ENCODE results near the gene TRPV2.

DNA sequence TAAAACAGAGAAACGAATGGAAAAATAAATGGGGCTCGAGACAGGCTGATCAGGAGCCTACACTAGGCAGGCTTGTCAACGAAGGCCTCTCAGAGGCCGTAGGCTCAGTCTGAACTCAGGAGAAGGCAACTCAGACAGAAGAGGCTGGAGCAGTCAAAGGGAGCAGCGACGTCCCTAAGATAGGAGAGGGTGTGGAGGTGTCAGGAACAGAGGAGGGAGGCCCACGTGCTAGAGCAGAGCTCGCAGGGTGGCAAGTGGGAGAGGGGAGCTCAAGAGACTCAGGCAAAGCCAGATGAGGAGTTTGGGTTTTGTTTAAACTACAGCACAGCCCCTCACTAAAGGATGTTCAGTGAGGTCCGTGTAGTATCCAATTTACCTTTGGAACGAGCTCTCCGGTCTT is 43.9 kb downstream of the TRPV2 start:
- TF ChIP-seq, protein P1, sequence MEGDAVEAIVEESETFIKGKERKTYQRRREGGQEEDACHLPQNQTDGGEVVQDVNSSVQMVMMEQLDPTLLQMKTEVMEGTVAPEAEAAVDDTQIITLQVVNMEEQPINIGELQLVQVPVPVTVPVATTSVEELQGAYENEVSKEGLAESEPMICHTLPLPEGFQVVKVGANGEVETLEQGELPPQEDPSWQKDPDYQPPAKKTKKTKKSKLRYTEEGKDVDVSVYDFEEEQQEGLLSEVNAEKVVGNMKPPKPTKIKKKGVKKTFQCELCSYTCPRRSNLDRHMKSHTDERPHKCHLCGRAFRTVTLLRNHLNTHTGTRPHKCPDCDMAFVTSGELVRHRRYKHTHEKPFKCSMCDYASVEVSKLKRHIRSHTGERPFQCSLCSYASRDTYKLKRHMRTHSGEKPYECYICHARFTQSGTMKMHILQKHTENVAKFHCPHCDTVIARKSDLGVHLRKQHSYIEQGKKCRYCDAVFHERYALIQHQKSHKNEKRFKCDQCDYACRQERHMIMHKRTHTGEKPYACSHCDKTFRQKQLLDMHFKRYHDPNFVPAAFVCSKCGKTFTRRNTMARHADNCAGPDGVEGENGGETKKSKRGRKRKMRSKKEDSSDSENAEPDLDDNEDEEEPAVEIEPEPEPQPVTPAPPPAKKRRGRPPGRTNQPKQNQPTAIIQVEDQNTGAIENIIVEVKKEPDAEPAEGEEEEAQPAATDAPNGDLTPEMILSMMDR (IDR thresholded peaks at IDR 0.05; ENCODE audit: low read depth, low read length, poor library complexity, severe bottlenecking) = no peak
- no peak for TF ChIP-seq EZH2phosphoT487 (IDR thresholded peaks at IDR 0.05; ENCODE audit: borderline replicate concordance, low read length)
